ENCODE data around the gene CCDC61. TPM values are rescaled to one million over a fixed set of nuclear protein-coding genes. Genes with fewer than 3 reads are reported as not detected.

CCDC61 gene
- total RNA-seq, 4 donors from 2014 or later: 8.4 to 14.6 (median 9.5) TPM

GRCh38 chr19:46035546-46035945 lies 40.3 kb downstream of the CCDC61 start:
- H3K4me1 ChIP-seq: peaks cover 6% of the 10 kb centered on the region
- 86% methylated on average over 6 of the region's 6 CpGs for WGBS
- TF ChIP-seq POLR2A (IDR thresholded peaks at IDR 0.05) (no peak), POLR2AphosphoS5 (IDR thresholded peaks at IDR 0.05) (no peak)
- no peak for DNase-seq (ENCODE audit: low spot score in 2 of 2)
- H3K27me3 ChIP-seq: peaks cover 17% of the 10 kb centered on the region
- no peak overlapping the region for H3K27ac ChIP-seq
- H3K36me3 ChIP-seq: no peaks in the 10 kb centered on the region
- H3K4me3 ChIP-seq: no peak overlapping the region
- H3K9me3 ChIP-seq: no peaks in the 10 kb centered on the region

GRCh38 chr19:46035986-46036743 lies 40.9 kb downstream of the CCDC61 start:
- Histone ChIP-seq H3K4me3 (no peak overlapping the region), H3K4me1 (peaks cover 12% of the 10 kb centered on the region), H3K36me3 (no peaks in the 10 kb centered on the region), H3K9me3 (no peaks in the 10 kb centered on the region), H3K27me3 (peaks cover 21% of the 10 kb centered on the region), H3K27ac (no peak overlapping the region)
- TF ChIP-seq, protein P1, sequence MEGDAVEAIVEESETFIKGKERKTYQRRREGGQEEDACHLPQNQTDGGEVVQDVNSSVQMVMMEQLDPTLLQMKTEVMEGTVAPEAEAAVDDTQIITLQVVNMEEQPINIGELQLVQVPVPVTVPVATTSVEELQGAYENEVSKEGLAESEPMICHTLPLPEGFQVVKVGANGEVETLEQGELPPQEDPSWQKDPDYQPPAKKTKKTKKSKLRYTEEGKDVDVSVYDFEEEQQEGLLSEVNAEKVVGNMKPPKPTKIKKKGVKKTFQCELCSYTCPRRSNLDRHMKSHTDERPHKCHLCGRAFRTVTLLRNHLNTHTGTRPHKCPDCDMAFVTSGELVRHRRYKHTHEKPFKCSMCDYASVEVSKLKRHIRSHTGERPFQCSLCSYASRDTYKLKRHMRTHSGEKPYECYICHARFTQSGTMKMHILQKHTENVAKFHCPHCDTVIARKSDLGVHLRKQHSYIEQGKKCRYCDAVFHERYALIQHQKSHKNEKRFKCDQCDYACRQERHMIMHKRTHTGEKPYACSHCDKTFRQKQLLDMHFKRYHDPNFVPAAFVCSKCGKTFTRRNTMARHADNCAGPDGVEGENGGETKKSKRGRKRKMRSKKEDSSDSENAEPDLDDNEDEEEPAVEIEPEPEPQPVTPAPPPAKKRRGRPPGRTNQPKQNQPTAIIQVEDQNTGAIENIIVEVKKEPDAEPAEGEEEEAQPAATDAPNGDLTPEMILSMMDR (IDR thresholded peaks at IDR 0.05): no peak
- TF ChIP-seq POLR2AphosphoS5 (IDR thresholded peaks at IDR 0.05) (no peak), POLR2A (IDR thresholded peaks at IDR 0.05) (no peak), EP300 (IDR thresholded peaks at IDR 0.05) (no peak)
- WGBS: 83% methylated on average over 3 of the region's 13 CpGs
- no peak for DNase-seq (ENCODE audit: low spot score in 2 of 2)

DNA sequence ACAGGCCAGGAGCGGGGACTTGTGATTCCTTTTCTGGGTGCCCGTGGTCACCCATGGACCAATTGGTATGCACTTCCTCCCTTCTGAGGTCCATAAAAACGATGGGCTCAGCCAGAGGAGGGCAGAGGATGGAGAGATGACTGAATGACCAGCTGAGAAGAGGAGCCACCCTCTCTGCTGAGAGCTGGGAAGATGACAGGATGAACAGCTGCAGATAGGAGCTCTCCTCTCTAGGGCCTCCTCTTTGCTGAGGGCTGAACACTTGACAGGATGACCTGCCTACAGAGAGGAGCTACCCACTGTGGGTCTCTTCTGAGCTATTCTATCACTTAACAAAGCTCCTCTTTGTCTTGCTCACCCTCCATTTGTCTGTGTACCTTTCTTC lies 41.5 kb downstream of the CCDC61 start:
- Histone ChIP-seq H3K4me3 (no peak overlapping the region), H3K27me3 (peaks cover 21% of the 10 kb centered on the region), H3K9me3 (no peaks in the 10 kb centered on the region), H3K27ac (no peak overlapping the region), H3K4me1 (peaks cover 16% of the 10 kb centered on the region), H3K36me3 (no peaks in the 10 kb centered on the region)
- DNase-seq (ENCODE audit: low spot score in 2 of 2): no peak
- WGBS: 67% methylated on average over 3 of the region's 3 CpGs
- TF ChIP-seq POLR2A (IDR thresholded peaks at IDR 0.05): no peak
- no peak for TF ChIP-seq POLR2AphosphoS5 (IDR thresholded peaks at IDR 0.05)
- TF ChIP-seq, protein P1 (IDR thresholded peaks at IDR 0.05): no peak
- no peak for TF ChIP-seq EP300 (IDR thresholded peaks at IDR 0.05)

GRCh38 chr19:46040125-46040524 lies 44.9 kb downstream of the CCDC61 start:
- no peak overlapping the region for H3K4me3 ChIP-seq
- 80% methylated on average over 3 of the region's 6 CpGs for WGBS
- TF ChIP-seq POLR2A (IDR thresholded peaks at IDR 0.05): no peak
- TF ChIP-seq, protein P1 (IDR thresholded peaks at IDR 0.05): no peak
- no peak for TF ChIP-seq POLR2AphosphoS5 (IDR thresholded peaks at IDR 0.05)
- TF ChIP-seq EP300 (IDR thresholded peaks at IDR 0.05): no peak
- H3K27me3 ChIP-seq: peaks cover 29% of the 10 kb centered on the region
- H3K27ac ChIP-seq: no peak overlapping the region
- no peak for DNase-seq (ENCODE audit: low spot score in 2 of 2)
- H3K9me3 ChIP-seq: no peaks in the 10 kb centered on the region
- H3K36me3 ChIP-seq: no peaks in the 10 kb centered on the region
- H3K4me1 ChIP-seq: peaks cover 20% of the 10 kb centered on the region

DNA sequence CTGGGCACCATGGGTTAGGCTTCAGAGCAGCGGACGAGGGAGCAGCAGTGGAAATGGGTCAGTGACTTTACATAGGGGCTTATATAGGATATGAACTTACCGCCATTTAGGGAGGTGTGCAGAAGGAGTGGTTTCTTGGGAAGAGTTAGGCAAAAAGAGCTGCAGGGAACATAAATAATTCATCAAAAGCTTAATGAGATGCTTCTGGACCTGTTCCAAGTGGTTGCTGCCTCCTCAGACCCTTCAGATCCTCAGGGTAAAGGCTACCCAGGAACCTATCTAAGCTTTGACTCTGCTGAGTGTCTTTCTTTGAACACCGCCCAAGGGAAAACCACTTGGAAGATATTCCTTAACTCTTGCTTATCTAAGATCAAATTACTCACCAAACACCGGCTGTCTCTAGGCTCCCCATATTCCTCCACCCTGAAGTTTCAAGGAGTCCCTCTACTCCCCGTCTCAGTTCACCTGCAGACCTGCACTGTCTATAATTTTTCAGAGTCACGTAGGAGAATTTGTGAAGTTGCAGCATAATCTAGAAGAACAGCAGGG lies 45.8 kb downstream of the CCDC61 start, which contains the start of gene IGFL4:
Gene IGFL4, minus strand, starts transcription at position 51 of the 549 bp plus-strand sequence. Its CDS starts 40 bp downstream, at position 11.
- Histone ChIP-seq H3K27me3 (peaks cover 29% of the 10 kb centered on the region), H3K4me3 (no peak within 1 kb of the TSS), H3K27ac (no peak within 1 kb of the TSS), H3K9me3 (no peaks in the 10 kb centered on the region), H3K4me1 (peaks cover 20% of the 10 kb centered on the region), H3K36me3 (no peaks in the 10 kb centered on the region)
- WGBS: 50% methylated on average over 7 of the region's 7 CpGs
- DNase-seq (ENCODE audit: low spot score in 2 of 2): no peak
- TF ChIP-seq EP300 (IDR thresholded peaks at IDR 0.05) (no peak), POLR2AphosphoS5 (IDR thresholded peaks at IDR 0.05) (no peak), POLR2A (IDR thresholded peaks at IDR 0.05) (no peak)
- TF ChIP-seq, protein P1 (IDR thresholded peaks at IDR 0.05): no peak

Measured in suprapubic skin (tissue), 4 donors.